ACHN (cell line): ENCODE results near the gene GMEB2.
A peak's percentile ranks its signal among the peaks of the same experiment; 100 is the strongest.
"Not testable (repeated sequence)": the region's sequence is repeated elsewhere in the genome, so short reads cannot be mapped to it uniquely, and the experiment has no call there.

Experiments used
- DNase-seq: peaks from one replicate; pipeline ENCODE4 v3.0.0-alpha.2; 2015
- in situ Hi-C: cut with HindIII; loops from 2 replicates; pipeline ENCODE4 v1.10.0; 2017; ENCODE audit warnings: low sequenced_read_pairs, low pct_ligation_motif_present, low pct_unique_long_range_greater_than_20kb

The GMEB2 gene

DNA sequence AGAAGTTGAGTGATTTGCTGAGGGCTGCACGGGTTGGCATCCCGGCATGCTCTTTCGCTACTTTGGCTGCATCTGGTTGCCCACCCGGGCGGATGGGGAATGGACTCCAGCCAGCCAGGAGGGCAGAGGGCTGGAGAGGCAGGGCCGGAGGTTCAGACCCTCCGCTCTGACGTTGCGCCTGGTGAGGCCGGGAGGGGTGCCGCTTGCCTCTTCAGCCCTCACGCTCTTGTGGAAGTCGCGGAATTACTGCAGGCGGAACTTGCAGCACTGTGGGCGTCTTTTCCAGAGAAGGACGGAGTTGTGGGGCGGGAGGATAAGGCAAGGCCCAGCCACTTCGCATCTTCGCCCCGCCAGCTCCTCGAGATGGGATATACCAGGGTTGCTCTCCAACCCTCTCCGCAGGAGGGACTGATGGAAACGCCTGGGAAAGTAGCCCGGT, 31.9 kb upstream of the GMEB2 start:
- in situ Hi-C loops = no loop called here
- DNase-seq = no peak

DNA sequence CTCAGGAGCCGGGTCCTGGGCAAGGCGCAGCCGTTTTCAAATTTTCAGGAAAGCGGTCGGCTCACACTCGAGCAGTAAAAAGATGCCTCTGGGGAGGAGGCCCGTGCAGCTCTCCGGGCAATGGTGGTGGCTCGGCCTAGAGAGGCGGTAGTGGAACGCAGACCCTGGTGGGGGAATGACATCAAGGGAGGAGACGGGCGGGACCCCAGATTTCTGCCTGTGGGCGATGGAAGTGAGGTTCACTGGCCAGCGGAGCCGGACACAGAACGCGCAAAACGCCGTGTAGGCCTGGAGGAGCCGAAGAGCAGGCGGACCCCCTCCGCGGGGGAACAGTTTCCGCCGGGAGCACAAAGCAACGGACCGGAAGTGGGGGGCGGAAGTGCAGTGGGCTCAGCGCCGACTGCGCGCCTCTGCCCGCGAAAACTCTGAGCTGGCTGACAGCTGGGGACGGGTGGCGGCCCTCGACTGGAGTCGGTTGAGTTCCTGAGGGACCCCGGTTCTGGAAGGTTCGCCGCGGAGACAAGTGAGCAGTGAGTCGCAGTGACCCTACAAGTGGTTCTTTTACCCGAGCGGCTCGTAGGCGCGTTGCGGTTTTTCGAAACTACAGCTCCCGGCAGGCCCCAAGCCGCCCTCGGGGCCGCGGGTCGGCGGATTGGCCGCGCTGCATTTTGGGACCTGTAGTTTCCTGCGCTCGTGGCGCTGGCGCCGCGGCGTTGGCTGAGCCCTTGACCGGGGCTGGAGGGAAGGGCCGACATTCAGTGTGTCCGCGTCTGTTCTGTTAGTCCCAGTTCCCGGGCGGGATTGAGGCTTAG, 31.2 kb upstream of the GMEB2 start, which contains the start of gene RTEL1:
Gene RTEL1 (plus strand): TSS at position 376 of the 812 bp plus-strand sequence. CDS start 1,091 bp downstream, outside the sequence.
- DNase-seq = peak; percentile 87
- in situ Hi-C loops = no loop called here

DNA sequence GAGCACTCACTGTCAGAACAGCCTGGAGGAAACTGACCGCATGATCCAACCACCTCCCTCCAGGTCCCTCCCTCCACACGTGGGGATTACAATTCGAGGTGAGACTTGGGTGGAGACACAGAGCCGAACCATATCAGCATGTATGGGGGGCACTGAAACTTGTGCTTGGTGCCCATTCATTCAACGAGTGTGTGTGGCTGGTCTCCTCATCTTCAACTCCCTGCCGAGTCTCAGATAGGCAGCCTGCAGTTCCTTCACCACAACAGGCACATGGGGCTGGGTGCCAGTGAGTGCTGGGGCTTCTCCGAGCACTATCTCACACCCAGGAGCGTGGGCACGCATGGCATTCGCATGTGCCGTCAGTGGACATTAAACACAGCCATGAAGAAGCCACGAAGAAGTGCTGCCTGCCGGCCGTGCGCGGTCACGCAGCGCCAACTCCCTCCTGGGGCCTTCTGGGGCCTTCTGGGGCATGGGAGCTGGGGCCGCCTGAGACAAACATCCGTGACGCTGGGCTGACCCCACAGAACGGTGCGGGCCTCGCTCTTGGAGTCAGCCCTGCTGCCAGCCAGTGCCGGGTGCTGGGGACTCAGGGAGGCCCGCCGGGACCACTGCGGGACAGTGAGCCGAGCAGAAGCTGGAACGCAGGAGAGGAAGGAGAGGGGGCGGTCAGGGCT, 30.5 kb upstream of the GMEB2 start:
- in situ Hi-C loops = no loop called here
- no peak for DNase-seq

DNA sequence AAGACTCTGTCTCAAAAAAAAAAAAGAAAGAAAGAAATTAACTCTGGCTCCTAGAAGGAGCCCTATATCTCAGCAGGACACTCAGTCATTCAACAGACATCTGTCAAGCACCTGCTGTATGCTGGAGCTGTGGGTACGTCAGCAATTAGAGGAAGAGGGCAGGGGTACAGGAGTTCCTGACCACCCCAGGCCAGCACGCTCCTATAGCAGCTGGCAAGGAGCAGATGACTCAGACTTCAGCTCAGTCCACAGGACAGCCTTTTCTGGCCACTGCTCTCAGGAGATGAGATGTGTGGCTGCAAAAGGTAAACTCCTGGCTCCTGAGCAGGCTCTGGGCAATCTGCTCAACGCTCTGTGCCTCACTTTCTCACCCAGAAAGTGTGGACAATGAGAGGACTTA, 29.6 kb upstream of the GMEB2 start:
- in situ Hi-C loops = no loop called here
- DNase-seq = no peak

DNA sequence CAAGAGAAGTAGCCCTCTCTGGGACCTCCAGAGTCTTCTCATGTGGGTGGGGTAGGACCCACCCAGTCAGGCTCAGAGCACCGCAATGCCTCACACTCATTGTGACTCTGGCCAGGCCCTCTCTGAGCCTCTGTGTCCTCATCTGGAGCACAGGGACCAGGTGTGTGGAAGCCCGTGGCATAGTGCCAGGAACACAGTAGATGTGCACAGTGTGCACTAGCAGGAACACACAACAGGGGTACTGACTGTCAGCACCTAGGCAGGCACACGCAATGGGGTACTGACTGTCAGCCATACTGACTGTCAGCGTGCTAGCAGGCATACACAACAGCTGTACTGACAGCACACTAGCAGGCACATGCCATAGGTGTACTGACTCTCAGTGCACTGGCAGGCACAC, 28.3 kb upstream of the GMEB2 start:
- DNase-seq = no peak
- in situ Hi-C loops = no loop called here

DNA sequence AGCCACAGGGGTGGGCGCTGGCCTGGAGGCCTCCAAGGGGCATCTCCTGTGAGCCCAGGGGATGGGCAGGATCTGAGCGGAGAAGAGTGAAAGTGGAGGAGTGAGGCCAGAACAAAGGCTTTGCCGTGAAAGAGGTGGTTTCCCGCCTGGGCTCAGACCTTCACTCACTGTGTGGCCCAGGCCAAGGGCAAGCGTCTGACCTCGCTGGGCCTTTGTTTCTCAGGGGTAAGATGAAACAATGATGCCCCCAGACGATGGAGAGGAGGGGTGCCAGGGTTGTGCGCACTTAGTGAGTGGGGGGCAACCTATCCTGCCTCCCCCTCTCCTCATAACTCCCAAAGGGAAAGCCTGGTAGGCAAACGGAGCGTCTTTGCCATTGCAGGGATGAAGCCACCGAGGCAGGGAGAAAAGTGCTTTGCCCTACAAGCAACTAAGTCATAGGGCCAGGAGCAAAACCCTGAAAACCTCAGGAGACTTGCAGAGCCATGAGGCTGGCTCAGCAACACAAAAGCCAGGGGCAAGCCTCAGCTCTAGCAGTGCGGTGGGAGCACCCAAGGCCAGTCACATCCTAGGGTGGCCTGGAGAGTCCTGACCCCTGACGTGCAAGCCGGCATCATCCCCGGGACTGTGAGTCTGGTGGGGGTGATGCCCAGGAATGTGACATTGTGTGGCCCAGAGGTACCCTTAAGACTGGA, 27.2 kb upstream of the GMEB2 start:
- DNase-seq = no peak
- in situ Hi-C loops = no loop called here

DNA sequence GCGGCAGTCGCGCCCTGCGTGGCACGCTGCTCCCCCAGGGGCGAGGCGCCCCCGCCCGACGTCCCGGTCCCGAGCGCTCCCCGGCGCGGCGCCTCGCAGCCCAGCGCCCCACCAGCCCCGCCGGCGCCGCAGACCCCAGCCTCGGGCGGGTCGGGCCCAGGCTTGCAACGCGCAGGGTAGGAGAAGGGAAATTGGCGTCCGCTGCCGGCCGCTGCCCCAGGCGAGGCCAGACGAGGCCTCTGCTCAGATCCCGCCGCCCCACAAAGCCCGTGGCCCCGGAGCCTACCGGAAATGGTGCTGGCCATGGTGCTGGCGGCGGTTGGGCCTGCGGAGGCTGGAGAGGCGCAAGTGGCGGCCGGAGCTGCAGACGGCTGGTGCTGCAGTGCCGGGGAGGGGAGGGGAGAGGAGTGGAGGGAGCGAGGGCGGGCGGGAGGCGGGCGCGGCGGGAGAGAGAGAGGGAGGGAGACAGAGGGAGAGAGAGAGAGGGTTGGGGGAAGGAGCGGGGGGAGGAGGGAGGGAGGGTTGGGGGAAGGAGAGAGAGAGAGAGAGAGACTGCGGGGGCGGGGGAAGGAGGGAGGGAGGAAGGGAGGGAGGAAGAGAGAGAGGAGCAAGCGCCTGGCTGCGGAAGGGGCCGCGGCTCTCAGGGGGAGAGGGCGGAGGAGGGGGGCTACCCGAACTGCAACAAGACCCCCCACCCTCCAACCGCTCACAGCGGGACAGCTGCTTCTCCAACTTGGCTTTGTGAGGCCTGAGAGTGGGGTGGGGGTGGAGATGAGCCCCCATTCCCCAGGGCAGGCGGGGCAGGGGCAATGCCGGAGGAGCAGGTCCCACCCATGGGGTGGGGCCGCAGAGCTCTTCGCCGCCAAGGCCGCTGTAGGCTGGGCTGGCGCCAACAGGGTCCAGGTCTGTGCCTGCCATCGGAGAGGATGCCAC, 26.4 kb upstream of the GMEB2 start, which contains the start of gene STMN3:
Gene STMN3 (minus strand): TSS at position 384 of the 933 bp plus-strand sequence. CDS start 79 bp downstream, at position 305.
- in situ Hi-C loops = no loop called here
- DNase-seq = peak; percentile 92

DNA sequence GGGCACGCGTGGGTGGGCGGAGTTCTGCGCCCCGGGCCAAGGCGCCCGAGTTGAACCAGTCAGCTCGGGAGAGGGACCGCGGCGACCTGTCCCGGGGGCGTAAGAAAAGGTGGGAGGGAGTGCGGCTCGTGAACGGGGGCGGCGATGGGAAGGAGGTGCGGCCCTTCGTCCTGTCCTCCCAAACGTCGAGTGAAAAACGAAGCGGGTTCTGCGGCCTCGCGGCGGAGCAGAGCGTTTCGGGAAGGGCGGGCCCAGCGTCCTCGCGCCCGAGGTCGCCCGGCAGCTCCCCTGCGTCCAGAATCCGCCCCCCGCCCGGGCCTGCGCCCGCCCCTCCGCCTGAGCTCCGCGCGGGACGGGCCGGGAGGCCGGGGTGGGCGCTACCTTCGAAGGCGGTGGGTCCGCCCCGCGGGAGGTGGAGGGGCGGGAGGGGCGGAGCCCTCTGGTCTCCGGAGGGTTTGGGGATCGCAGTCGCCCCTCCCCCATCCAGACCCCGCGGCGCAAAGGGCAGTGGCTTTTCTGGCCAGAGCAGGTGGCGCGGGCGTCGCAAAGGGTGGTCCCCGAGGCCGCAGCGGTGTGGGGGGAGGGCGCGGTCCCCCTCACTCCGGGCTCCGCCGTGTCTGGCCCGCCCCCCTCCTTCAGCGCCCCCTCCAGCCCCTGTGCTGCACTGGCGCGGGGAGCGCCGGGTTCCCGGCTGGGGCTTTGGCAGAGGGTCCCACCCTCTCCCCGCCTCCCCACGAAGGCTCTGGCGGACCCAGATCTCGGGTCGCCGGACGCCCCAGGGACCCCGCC, 25.5 kb upstream of the GMEB2 start:
- DNase-seq = peak; percentile 54
- in situ Hi-C loops = no loop called here

DNA sequence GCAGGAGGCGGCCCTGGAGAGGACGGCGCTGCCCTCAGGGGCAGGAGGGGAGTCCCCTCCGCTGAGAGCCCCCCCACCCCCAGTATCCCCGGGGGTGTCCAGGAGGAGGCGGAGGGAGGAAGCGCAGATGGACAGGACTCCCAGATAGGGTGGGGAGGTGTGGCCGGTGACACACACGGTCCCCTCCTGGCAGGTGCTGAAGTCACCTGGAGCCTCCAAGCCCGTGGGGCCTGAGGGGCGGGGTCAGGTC, 25.0 kb upstream of the GMEB2 start:
- DNase-seq = no peak
- in situ Hi-C loops = no loop called here

DNA sequence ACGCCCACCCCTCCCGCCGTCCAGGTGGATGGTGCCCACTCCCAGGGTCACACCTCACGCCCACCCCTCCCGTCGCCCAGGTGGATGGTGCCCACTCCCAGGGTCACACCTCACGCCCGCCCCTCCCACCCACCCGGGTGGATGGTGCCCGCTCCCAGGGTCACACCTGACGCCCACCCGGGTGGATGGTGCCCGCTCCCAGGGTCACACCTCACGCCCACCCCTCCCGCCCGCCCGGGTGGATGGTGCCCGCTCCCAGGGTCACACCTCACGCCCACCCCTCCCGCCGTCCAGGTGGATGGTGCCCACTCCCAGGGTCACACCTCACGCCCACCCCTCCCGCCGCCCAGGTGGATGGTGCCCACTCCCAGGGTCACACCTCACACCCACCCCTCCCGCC, 23.6 kb upstream of the GMEB2 start:
- in situ Hi-C loops, DNase-seq: not testable (repeated sequence)

DNA sequence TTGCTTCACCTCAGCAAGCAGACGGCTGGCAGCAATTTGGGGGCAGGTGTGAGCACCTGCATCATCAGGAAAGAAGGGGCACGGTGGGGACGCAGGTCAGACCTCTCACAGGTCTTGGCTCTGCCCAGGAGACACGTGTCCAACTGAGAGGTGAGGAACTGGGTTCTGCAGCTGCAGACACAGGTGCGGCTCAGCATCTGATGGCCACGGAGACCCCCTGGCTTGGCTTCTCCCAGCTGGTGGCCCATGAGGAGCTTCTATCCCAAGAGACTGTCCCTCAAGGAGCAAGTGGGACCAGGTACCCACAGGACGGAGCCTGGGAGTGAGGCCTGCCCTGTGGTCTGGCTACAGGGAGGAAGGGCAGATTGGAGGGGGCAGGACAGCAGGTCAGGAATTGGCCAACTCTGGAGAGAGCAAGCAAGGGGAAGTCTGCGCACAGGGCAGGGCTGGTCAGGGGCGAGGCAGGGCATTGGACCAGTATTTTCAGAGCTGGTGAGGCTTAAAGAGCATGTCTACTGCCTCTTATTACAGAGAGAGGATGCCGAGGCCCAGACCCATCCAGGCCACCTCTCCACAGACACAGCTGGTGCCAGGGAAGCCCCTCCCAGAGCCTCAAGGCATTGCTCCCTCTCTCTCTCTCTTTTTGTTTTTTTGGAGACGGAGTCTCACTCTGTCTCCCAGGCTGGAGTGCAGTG, 22.1 kb upstream of the GMEB2 start:
- no peak for DNase-seq
- in situ Hi-C loops = no loop called here

DNA sequence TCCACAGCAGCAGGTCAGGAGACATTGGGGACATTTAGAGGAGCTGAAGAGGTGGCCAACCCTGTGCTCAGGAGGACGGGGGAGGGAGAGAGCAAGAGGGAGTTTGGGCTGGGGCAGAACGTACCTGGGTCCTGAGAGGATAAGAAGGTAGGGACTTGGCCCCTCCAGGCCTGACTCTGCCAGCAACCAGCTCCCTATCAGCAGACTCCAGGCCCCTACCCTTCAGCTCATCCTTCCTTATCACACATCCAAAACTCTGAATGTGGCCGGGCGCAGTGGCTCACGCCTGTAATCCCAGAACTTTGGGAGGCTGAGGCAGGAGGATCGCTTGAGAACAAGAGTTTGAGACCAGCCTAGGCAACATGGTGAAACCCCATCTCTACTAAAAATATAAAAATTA, 21.3 kb upstream of the GMEB2 start:
- DNase-seq = no peak
- in situ Hi-C loops = no loop called here

DNA sequence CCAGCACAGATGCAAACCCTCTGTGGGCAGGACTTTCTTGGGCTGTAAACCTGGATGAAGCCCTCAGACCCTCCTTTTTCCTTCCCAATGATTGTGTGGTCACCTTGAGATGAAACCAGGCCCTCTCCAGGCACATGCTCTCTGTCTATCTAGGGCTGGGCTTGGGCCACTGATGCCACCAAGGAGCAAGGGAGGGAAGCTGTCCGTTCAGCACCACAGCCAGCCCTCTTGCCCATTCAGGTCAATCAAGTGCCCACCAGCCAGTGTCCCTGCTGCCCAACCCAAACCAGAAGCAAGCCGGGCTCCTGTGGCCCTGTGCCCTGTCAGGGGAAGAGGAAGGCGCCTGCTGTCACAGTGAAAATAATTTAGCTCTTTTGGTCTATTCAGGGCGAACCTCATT, 18.3 kb upstream of the GMEB2 start:
- DNase-seq = no peak
- in situ Hi-C loops = no loop called here

DNA sequence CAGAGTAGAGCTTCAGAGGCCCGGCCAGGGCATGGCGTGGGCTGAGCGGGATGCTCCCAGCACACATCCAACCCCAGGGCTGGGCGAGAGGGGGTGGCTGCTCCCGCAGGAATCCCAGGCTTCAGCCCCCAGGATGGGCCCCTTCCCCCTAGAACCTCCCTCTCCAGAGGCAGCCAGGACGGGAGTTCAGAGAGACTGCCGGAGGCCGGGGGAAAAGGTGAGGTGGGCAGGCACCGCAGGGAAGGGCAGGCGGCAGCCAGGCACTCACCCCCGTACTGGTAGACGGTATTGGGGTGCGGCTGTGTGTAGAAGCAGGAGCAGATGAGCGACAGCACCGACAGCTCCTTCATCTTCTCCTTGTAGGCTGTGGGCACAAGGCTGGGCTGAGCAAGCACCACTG, 17.0 kb upstream of the GMEB2 start:
- in situ Hi-C loops = no loop called here
- DNase-seq = no peak

DNA sequence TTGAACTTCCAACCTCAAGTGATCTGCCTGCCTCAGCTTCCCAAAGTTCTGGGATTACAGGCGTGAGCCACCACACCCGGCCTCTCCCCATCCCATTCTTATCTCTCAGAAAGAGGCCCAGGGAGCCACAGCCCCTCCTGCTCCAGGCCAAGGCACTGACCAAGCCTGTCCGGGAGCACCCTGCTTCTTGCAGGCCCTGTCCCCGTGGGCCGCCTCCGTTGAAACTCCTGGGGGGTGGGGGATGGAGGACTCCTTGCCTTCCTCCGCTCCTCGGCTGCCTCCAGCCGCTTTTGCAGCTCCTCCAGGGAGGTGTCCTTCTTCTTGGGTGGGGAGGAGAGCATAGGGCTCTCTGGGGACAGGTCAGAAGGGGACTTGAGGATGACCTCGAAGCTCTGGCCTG, 16.6 kb upstream of the GMEB2 start:
- in situ Hi-C loops = no loop called here
- DNase-seq = no peak

DNA sequence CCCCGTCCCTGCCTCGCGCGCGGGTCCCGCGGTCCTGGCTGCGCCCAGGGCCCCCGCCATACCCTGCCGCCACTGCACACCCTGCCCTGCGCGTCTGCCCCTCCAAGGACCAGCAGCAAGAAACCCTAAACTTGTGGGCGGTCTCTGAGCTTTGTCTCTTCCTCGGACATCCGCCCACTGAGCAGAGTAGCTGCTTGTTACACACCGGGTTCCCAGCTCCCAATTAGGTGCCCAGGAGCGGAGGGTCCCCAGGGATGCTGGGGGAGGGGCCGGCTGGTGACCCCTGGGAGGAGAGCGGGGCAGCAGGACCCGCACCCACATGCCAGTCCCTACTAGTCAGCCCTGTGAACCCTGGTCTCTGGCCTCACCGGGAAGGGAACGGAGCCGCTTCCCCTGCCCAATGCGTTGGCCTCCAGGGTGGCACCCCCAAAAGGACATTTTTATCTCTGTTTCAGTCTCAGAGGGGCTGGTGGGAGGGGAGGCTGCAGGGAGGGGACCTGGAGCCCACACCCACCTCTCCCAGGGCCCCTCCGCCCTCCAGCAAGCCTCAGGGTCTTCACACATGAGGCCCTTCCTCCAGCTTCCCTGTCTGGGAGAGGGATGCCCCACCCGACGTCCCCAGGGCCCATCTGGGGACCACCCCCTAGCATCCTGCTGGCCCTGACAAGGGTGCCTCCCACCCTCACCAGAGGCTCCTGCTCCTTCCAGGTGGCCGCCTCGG, 15.8 kb upstream of the GMEB2 start:
- no peak for DNase-seq
- in situ Hi-C loops = no loop called here
